ENCODE results near the gene GRID2.

The GRID2 gene

GRCh38 chr4:92303621-92304027, at the start of gene GRID2:
Gene GRID2 (plus strand): TSS chr4:92303966.
- TF ChIP-seq CTCF (conservative IDR thresholded peaks at IDR 0.05; ENCODE audit: low read depth, low read length), result peak; percentile 21
- DNase-seq (ENCODE audit: low read depth), result no peak
- peak within 1 kb of the TSS; percentile 67 for H3K4me3 ChIP-seq (ENCODE audit: low read length)

- DNase-seq (ENCODE audit: low read depth), result no peak
- H3K4me3 ChIP-seq (ENCODE audit: low read length), result no peak overlapping the region
- no peak for TF ChIP-seq CTCF (conservative IDR thresholded peaks at IDR 0.05; ENCODE audit: low read depth, low read length)
These were observed 49.6 kb upstream of the GRID2 start for GRCh38 chr4:92253986-92254671.

- H3K4me3 ChIP-seq (ENCODE audit: low read length), result no peak overlapping the region
These were observed 48.9 kb upstream of the GRID2 start for GRCh38 chr4:92254767-92255442.

GRCh38 chr4:92255920-92256244, 47.9 kb upstream of the GRID2 start:
- no peak overlapping the region for H3K4me3 ChIP-seq (ENCODE audit: low read length)
- no peak for DNase-seq (ENCODE audit: low read depth)
- TF ChIP-seq CTCF (conservative IDR thresholded peaks at IDR 0.05; ENCODE audit: low read depth, low read length), result no peak

More at GRCh38 chr4:92254767-92255442, 48.9 kb upstream of the GRID2 start:
- TF ChIP-seq CTCF (conservative IDR thresholded peaks at IDR 0.05; ENCODE audit: low read depth, low read length), result no peak
- DNase-seq (ENCODE audit: low read depth), result no peak

GRCh38 chr4:92257931-92258857, 45.6 kb upstream of the GRID2 start:
- no peak for TF ChIP-seq CTCF (conservative IDR thresholded peaks at IDR 0.05; ENCODE audit: low read depth, low read length)
- DNase-seq (ENCODE audit: low read depth), result no peak
- H3K4me3 ChIP-seq (ENCODE audit: low read length), result no peak overlapping the region

- no peak overlapping the region for H3K4me3 ChIP-seq (ENCODE audit: low read length)
- DNase-seq (ENCODE audit: low read depth), result no peak
- TF ChIP-seq CTCF (conservative IDR thresholded peaks at IDR 0.05; ENCODE audit: low read depth, low read length), result no peak
These were observed 42.5 kb upstream of the GRID2 start for GRCh38 chr4:92261256-92261655.

Data from retinal pigment epithelial cell (primary cell).